H1 (cell line): ENCODE measurements around the gene FIGNL1. TPM values are rescaled to one million over a fixed set of nuclear protein-coding genes. Genes with fewer than 3 reads are reported as not detected.

Source experiments
- CTCF ChIA-PET: fragments of 300-600 bp; sonication (Branson Sonifier 250); formaldehyde crosslinking; loops from one replicate; lab custom pipeline; 2021; ENCODE audit not compliant: partially characterized antibody; lab: Charles Lee
- POLR2A ChIA-PET: fragments of 300-600 bp; sonication (Branson Sonifier 250); formaldehyde crosslinking; loops from one replicate; lab custom pipeline; 2021; ENCODE audit warnings: inconsistent platforms; ENCODE audit not compliant: partially characterized antibody; lab: Charles Lee
- DNase-seq, 2 experiments: peaks; one replicate each; pipeline versions ENCODE4 v3.0.0 to v3.0.0-alpha.2; 2010 to 2022; ENCODE audit warnings: low spot score in 2 of 2, low read depth in 1 of 2, mixed read lengths in 1 of 2
- FAIRE-seq: peaks from 2 replicates; lab custom pipeline; 2011; peaks lifted over from hg19 to GRCh38; lab: Jason Lieb, UNC
- H2AFZ ChIP-seq: 2 replicates; pipeline ENCODE4 v1.8.1; 2012; ENCODE audit warnings: low read length, inconsistent platforms
- H2AK5ac ChIP-seq: 2 replicates; pipeline ENCODE4 v1.6.1; 2013; ENCODE audit warnings: low read depth, low read length
- H2BK120ac ChIP-seq: replicated peaks from 2 replicates; pipeline ENCODE3; 2013; ENCODE audit warnings: low read depth, low read length, inconsistent platforms
- H2BK12ac ChIP-seq: 2 replicates; pipeline ENCODE4 v1.6.1; 2013; ENCODE audit warnings: low read depth, low read length
- H2BK15ac ChIP-seq: 2 replicates; pipeline ENCODE4 v1.6.1; 2013; ENCODE audit warnings: low read length
- H2BK20ac ChIP-seq: 2 replicates; pipeline ENCODE4 v1.6.1; 2013; ENCODE audit warnings: low read length
- H2BK5ac ChIP-seq: 2 replicates; pipeline ENCODE4 v1.6.1; 2013; ENCODE audit warnings: low read depth, low read length
- H3K14ac ChIP-seq: 2 replicates; pipeline ENCODE4 v1.6.1; 2013; ENCODE audit warnings: inconsistent platforms; ENCODE audit not compliant: insufficient read length
- H3K18ac ChIP-seq: 2 replicates; pipeline ENCODE4 v1.6.1; 2013; ENCODE audit warnings: low read length; ENCODE audit errors: extremely low read depth
- H3K23ac ChIP-seq: 2 replicates; pipeline ENCODE4 v1.6.1; 2013; ENCODE audit warnings: inconsistent platforms; ENCODE audit not compliant: insufficient read length
- H3K23me2 ChIP-seq: 2 replicates; pipeline ENCODE4 v1.6.1; 2013; ENCODE audit warnings: low read depth, low read length
- H3K27ac ChIP-seq: 2 replicates; pipeline ENCODE4 v1.6.1; 2011; ENCODE audit warnings: low read depth, low read length, inconsistent platforms
- H3K27me3 ChIP-seq, 4 experiments: replicated peaks in 1 of 4; 1 replicate in 1 of 4; 2 replicates in 3 of 4; pipeline versions ENCODE4 v1.6.1 to v1.8.1; 2011 to 2013; ENCODE audit warnings: low read length in 3 of 4, mild to moderate bottlenecking in 3 of 4, inconsistent platforms in 2 of 4, mixed read lengths in 2 of 4, moderate library complexity in 1 of 4; ENCODE audit not compliant: control insufficient read depth in 3 of 4, insufficient read depth in 3 of 4; ENCODE audit errors: extremely low read depth in 1 of 4
- H3K36me3 ChIP-seq, 4 experiments: 2 replicates each; pipeline versions ENCODE4 v1.6.1 to v1.8.1; 2011 to 2013; ENCODE audit warnings: mild to moderate bottlenecking in 4 of 4, low read length in 3 of 4, moderate library complexity in 2 of 4, control low read depth in 1 of 4, inconsistent platforms in 1 of 4; ENCODE audit not compliant: insufficient read depth in 4 of 4, control insufficient read depth in 2 of 4
- H3K4ac ChIP-seq: replicated peaks from 2 replicates; pipeline ENCODE3; 2013; ENCODE audit warnings: low read length, low read depth, mixed read lengths, inconsistent platforms; ENCODE audit not compliant: insufficient read length
- H3K4me1 ChIP-seq, 4 experiments: replicated peaks in 1 of 4; 1 replicate in 1 of 4; 2 replicates in 3 of 4; pipeline versions ENCODE4 v1.6.1 to v1.8.1; 2011 to 2013; ENCODE audit warnings: low read length in 3 of 4, inconsistent platforms in 2 of 4, mixed read lengths in 1 of 4; ENCODE audit not compliant: insufficient read depth in 4 of 4, control insufficient read depth in 3 of 4
- H3K4me2 ChIP-seq, 2 experiments: 2 replicates each; pipeline versions ENCODE4 v1.6.1 to v1.8.1; 2011 to 2013; ENCODE audit warnings: low read depth in 2 of 2, low read length in 2 of 2, control low read depth in 1 of 2, inconsistent platforms in 1 of 2, mild to moderate bottlenecking in 1 of 2; ENCODE audit not compliant: insufficient read depth in 1 of 2
- H3K4me3 ChIP-seq, 4 experiments: fragments of 200-600, 300-600 bp in 1 of 4; sonication (generic), shearing (Covaris generic), sonication (Bioruptor Twin) in 1 of 4; 2 replicates each; pipeline versions ENCODE4 v1.5.1 to v1.8.1; 2011 to 2016; ENCODE audit warnings: low read length in 4 of 4, low read depth in 3 of 4, control low read depth in 2 of 4, inconsistent platforms in 2 of 4, mild to moderate bottlenecking in 2 of 4, mixed read lengths in 1 of 4, moderate library complexity in 1 of 4; ENCODE audit not compliant: insufficient read depth in 2 of 4; ENCODE audit errors: extremely low read depth in 1 of 4
- H3K56ac ChIP-seq: replicated peaks from 2 replicates; pipeline ENCODE3; 2013; ENCODE audit warnings: low read depth, mild to moderate bottlenecking, mixed read lengths, low read length, inconsistent platforms; ENCODE audit not compliant: insufficient read length
- H3K79me1 ChIP-seq: 2 replicates; pipeline ENCODE4 v1.6.1; 2013; ENCODE audit warnings: low read depth, low read length, control low read depth
- H3K79me2 ChIP-seq, 2 experiments: 2 replicates each; pipeline versions ENCODE4 v1.6.1 to v1.8.1; 2012 to 2013; ENCODE audit warnings: low read length in 2 of 2, mild to moderate bottlenecking in 2 of 2, inconsistent platforms in 1 of 2; ENCODE audit not compliant: insufficient read depth in 2 of 2, control insufficient read depth in 1 of 2
- H3K9ac ChIP-seq, 4 experiments: replicated peaks in 1 of 4; 1 replicate in 1 of 4; 2 replicates in 3 of 4; pipeline versions ENCODE4 v1.6.1 to v1.8.1; 2011 to 2013; ENCODE audit warnings: low read depth in 3 of 4, low read length in 3 of 4, control low read depth in 2 of 4, mild to moderate bottlenecking in 2 of 4, moderate library complexity in 2 of 4, inconsistent platforms in 1 of 4; ENCODE audit errors: extremely low read depth in 1 of 4
- H3K9me3 ChIP-seq, 2 experiments: 2 replicates each; pipeline versions ENCODE4 v1.6.1 to v1.8.1; 2012 to 2013; ENCODE audit warnings: mild to moderate bottlenecking in 2 of 2, moderate library complexity in 2 of 2, control low read depth in 1 of 2, inconsistent platforms in 1 of 2, low read depth in 1 of 2, low read length in 1 of 2, mixed read lengths in 1 of 2; ENCODE audit not compliant: insufficient read depth in 2 of 2
- H4K20me1 ChIP-seq, 2 experiments: replicated peaks in 1 of 2; 2 replicates each; pipeline versions ENCODE3 to v1.8.1; 2011 to 2013; ENCODE audit warnings: inconsistent platforms in 2 of 2, low read length in 2 of 2, mild to moderate bottlenecking in 1 of 2; ENCODE audit not compliant: insufficient read depth in 2 of 2, control insufficient read depth in 1 of 2
- H4K5ac ChIP-seq: 2 replicates; pipeline ENCODE4 v1.6.1; 2013; ENCODE audit warnings: low read length, low read depth, mixed read lengths, inconsistent platforms; ENCODE audit not compliant: insufficient read length
- H4K8ac ChIP-seq: 2 replicates; pipeline ENCODE4 v1.8.0; 2013; ENCODE audit warnings: mild to moderate bottlenecking, moderate library complexity, low read length, inconsistent platforms; ENCODE audit not compliant: insufficient read depth; ENCODE audit errors: extremely low read depth
- H4K91ac ChIP-seq: replicated peaks from 2 replicates; pipeline ENCODE3; 2013; ENCODE audit warnings: low read length, mixed read lengths, inconsistent platforms; ENCODE audit not compliant: insufficient read length
- CBX8 ChIP-seq: fragments of 300-800, 300-1000 bp; sonication (generic); IDR thresholded peaks from 2 replicates; pipeline ENCODE4 v1.7.1; 2016; ENCODE audit warnings: low read depth, low read length, borderline replicate concordance
- JUN ChIP-seq: IDR thresholded peaks from 2 replicates; pipeline ENCODE4 v1.6.1; 2011; ENCODE audit warnings: low read depth, mild to moderate bottlenecking, improper control_type of control experiment, low read length
- SP2 ChIP-seq: IDR thresholded peaks from 2 replicates; pipeline ENCODE4 v1.6.1; 2012; ENCODE audit warnings: mild to moderate bottlenecking, low read length, inconsistent platforms
- TAF1 ChIP-seq: IDR thresholded peaks from 2 replicates; pipeline ENCODE4 v1.6.1; 2011; ENCODE audit warnings: mild to moderate bottlenecking, low read depth, low read length
- WGBS, 2 experiments: shearing (Covaris generic) in 1 of 2; methylation state at CpG; one replicate each; pipeline versions ENCODE4 v1.1.6 to v1.1.7; 2013 to 2015; ENCODE audit warnings: low lambda C conversion rate in 2 of 2, mixed read lengths in 2 of 2, inconsistent platforms in 1 of 2, low coverage in 1 of 2, missing lambda C conversion rate in 1 of 2; ENCODE audit not compliant: insufficient replicate concordance in 2 of 2, insufficient coverage in 1 of 2, insufficient read length in 1 of 2; ENCODE audit errors: extremely low coverage in 1 of 2, missing lambda C conversion rate in 1 of 2; 5-methylcytosine and 5-hydroxymethylcytosine counted together
- polyA plus RNA-seq, 7 experiments: library from polyadenylated mRNA; depleted of rRNA in 3 of 7; stranded (reverse) in 5 of 7; unstranded in 2 of 7; fragments of >200 nt in 5 of 7; fragments of 200-250 nt in 2 of 7; gene quantifications; 1 replicate in 5 of 7; 2 replicates in 1 of 7; 4 replicates in 1 of 7; pipeline versions ENCODE4 v1.2.1 to v1.2.3, GENCODE V29; 2011 to 2013; ENCODE audit warnings: missing spikeins in 2 of 7, mixed read lengths in 2 of 7
- total RNA-seq: library from RNA; stranded (reverse); fragmentation: NEBNext Ultra II Directional; extraction: Animal tissue kit (Norgen Biotek cat#: 25700); gene quantifications from 2 replicates; pipeline ENCODE4 v1.2.1, GENCODE V29; 2021

Gene FIGNL1
- total and polyA plus RNA-seq, 2 of the 8 experiments (the other 6 are each of a cell fraction or from before 2014, with no cell fraction given): 6.5 to 9.9 TPM

GRCh38 chr7:50409856-50410745, 40.0 kb downstream of the FIGNL1 start:
- CTCF ChIA-PET: interaction anchor here (0.9 kb wide), 1 partner anchor 101 kb away, joined by 4 read pairs; no protein-coding TSS in a partner anchor
- Histone ChIP-seq H3K36me3 (no peaks in the 10 kb centered on the region), H2BK120ac (no peak overlapping the region), H3K56ac (no peak overlapping the region), H4K91ac (no peak overlapping the region), H2BK12ac (no peak overlapping the region), H3K9ac (no peak overlapping the region), H3K23ac (no peak overlapping the region), H2BK15ac (no peak overlapping the region), H3K79me1 (no peaks in the 10 kb centered on the region; the same call in none of the 2 replicates), H3K27ac (no peak overlapping the region), H2AK5ac (no peak overlapping the region), H3K27me3 (no peaks in the 10 kb centered on the region; a peak in 1 of 7 replicates), H3K18ac (no peak overlapping the region), H3K4ac (no peak overlapping the region), H3K14ac (no peak overlapping the region), H3K23me2 (no peaks in the 10 kb centered on the region), H3K4me2 (no peak overlapping the region), H4K20me1 (no peaks in the 10 kb centered on the region), H2AFZ (no peak overlapping the region), H4K8ac (peak overlapping the region; percentile 20; the same call in 1 of the 2 replicates), H4K5ac (no peak overlapping the region), H2BK20ac (no peak overlapping the region), H3K79me2 (no peaks in the 10 kb centered on the region), H2BK5ac (no peak overlapping the region), H3K9me3 (no peaks in the 10 kb centered on the region), H3K4me3 (no peak overlapping the region), H3K4me1 (no peaks in the 10 kb centered on the region; a peak in 1 of 7 replicates)
- FAIRE-seq (no peak), DNase-seq (no peak)
- WGBS, 2 experiments: 89% methylated on average over 15 of the region's 17 CpGs; no CpG with 5 or more reads in 1 of the 2 experiments
- POLR2A ChIA-PET: no interaction called here
- TF ChIP-seq CBX8: no peak
- TF ChIP-seq SP2: no peak
- no peak for TF ChIP-seq JUN
- TF ChIP-seq TAF1: no peak
